ENCODE results near the gene SUGT1.

DNA sequence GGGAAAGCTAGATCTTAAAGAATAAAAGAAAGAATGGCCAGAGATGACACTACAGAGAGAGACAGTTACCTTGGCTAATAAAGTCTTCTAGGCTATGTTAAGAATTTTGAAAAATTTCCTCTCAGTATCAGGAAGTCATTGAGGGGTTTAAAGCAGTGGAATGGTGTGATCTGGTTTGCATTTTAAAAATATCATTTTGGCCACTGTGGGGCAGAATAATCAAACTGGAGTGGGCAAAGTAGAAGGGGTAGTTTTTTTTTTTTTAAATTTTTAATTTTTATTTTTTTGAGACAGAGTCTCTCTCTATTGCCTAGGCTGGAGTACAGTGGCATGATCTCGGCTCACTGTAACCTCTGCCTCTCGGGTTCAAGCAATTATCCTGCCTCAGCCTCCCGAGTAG, 91.4 kb downstream of the SUGT1 start:
- TF ChIP-seq RNF2 (IDR thresholded peaks at IDR 0.05; ENCODE audit: borderline replicate concordance, low read depth) (no peak), CBX8 (IDR thresholded peaks at IDR 0.05) (no peak), JUN (IDR thresholded peaks at IDR 0.05) (no peak)
- TF ChIP-seq, protein P1, sequence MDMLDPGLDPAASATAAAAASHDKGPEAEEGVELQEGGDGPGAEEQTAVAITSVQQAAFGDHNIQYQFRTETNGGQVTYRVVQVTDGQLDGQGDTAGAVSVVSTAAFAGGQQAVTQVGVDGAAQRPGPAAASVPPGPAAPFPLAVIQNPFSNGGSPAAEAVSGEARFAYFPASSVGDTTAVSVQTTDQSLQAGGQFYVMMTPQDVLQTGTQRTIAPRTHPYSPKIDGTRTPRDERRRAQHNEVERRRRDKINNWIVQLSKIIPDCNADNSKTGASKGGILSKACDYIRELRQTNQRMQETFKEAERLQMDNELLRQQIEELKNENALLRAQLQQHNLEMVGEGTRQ (IDR thresholded peaks at IDR 0.05) = no peak
- TF ChIP-seq, protein P2, sequence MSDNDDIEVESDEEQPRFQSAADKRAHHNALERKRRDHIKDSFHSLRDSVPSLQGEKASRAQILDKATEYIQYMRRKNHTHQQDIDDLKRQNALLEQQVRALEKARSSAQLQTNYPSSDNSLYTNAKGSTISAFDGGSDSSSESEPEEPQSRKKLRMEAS (IDR thresholded peaks at IDR 0.05) = no peak

Data from A549 (cell line).